ENCODE data around the gene ETAA1.

ETAA1 gene

DNA sequence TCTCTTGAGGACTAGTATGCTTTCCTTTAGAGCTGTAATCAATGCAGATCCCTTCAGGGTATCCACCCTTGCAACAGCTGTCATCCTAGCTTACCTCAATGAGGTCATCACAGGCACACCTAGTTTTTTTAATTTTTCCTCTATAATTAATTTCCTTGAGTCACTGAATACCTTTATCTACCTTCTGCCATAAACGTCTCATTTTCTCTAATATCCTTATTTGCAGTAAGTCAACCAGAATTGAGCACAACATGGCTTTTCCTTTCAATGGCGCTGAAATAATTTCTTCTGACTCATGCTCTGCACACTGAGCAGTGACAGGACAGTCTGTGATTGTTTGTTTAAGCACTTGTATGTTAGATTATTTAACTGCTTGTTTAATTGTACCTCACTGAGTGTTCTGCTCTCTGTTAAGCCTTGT is 49.4 kb downstream of the ETAA1 start:
- Histone ChIP-seq H3K4me2 (no peak overlapping the region), H3K27ac (no peak overlapping the region), H3K27me3 (ENCODE audit: insufficient read depth, low read depth) (no peaks in the 10 kb centered on the region)

DNA sequence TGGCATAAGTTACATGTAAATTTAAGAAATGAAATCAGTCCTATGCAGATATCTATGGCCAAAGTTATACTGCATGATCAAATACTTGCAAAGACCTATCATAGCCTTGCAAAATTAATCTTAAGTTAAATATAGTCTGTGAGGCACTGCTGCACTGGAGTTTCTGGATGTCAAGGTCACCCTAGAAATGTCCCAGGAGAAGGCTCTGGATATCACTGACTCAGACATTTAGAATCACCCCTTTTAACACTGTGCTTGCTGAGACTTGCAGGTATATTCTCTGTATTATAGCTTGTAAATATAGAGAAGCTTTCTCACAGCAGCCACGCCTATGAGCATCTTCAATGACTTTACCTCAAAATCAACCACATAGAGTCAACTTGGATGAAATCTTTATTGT is 51.5 kb downstream of the ETAA1 start:
- H3K27ac ChIP-seq = no peak overlapping the region
- H3K79me2 ChIP-seq (ENCODE audit: insufficient read depth, low read depth) = no peaks in the 10 kb centered on the region
- H3K27me3 ChIP-seq (ENCODE audit: insufficient read depth, low read depth) = no peaks in the 10 kb centered on the region
- TF ChIP-seq, protein P1, sequence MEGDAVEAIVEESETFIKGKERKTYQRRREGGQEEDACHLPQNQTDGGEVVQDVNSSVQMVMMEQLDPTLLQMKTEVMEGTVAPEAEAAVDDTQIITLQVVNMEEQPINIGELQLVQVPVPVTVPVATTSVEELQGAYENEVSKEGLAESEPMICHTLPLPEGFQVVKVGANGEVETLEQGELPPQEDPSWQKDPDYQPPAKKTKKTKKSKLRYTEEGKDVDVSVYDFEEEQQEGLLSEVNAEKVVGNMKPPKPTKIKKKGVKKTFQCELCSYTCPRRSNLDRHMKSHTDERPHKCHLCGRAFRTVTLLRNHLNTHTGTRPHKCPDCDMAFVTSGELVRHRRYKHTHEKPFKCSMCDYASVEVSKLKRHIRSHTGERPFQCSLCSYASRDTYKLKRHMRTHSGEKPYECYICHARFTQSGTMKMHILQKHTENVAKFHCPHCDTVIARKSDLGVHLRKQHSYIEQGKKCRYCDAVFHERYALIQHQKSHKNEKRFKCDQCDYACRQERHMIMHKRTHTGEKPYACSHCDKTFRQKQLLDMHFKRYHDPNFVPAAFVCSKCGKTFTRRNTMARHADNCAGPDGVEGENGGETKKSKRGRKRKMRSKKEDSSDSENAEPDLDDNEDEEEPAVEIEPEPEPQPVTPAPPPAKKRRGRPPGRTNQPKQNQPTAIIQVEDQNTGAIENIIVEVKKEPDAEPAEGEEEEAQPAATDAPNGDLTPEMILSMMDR (conservative IDR thresholded peaks at IDR 0.05; ENCODE audit: low read depth, low read length) = no peak
- H2AFZ ChIP-seq (ENCODE audit: low read depth) = no peak overlapping the region
- no peak overlapping the region for H3K4me3 ChIP-seq (IDR thresholded peaks at IDR 0.05; ENCODE audit: insufficient read depth, low read depth, low read length)
- no peaks in the 10 kb centered on the region for H4K20me1 ChIP-seq (ENCODE audit: insufficient read depth)
- H3K4me1 ChIP-seq (ENCODE audit: low read depth, poor library complexity, severe bottlenecking) = no peaks in the 10 kb centered on the region
- H3K9ac ChIP-seq = no peak overlapping the region
- H3K4me2 ChIP-seq = no peak overlapping the region
- no peaks in the 10 kb centered on the region for H3K36me3 ChIP-seq (ENCODE audit: insufficient read depth)

More for the DNA sequence above, 49.4 kb downstream of the ETAA1 start:
- Histone ChIP-seq H4K20me1 (ENCODE audit: insufficient read depth) (no peaks in the 10 kb centered on the region), H3K4me1 (ENCODE audit: low read depth, poor library complexity, severe bottlenecking) (no peaks in the 10 kb centered on the region), H3K4me3 (IDR thresholded peaks at IDR 0.05; ENCODE audit: insufficient read depth, low read depth, low read length) (no peak overlapping the region), H3K36me3 (ENCODE audit: insufficient read depth) (no peaks in the 10 kb centered on the region), H3K79me2 (ENCODE audit: insufficient read depth, low read depth) (no peaks in the 10 kb centered on the region), H3K9ac (no peak overlapping the region), H2AFZ (ENCODE audit: low read depth) (no peak overlapping the region)
- TF ChIP-seq, protein P1 (conservative IDR thresholded peaks at IDR 0.05; ENCODE audit: low read depth, low read length) = no peak

- H3K27me3 ChIP-seq (ENCODE audit: insufficient read depth, low read depth) = no peaks in the 10 kb centered on the region
- H3K4me2 ChIP-seq = no peak overlapping the region
- H3K27ac ChIP-seq = no peak overlapping the region
Measured at GRCh38 chr2:67451086-67451832, 54.1 kb downstream of the ETAA1 start.

DNA sequence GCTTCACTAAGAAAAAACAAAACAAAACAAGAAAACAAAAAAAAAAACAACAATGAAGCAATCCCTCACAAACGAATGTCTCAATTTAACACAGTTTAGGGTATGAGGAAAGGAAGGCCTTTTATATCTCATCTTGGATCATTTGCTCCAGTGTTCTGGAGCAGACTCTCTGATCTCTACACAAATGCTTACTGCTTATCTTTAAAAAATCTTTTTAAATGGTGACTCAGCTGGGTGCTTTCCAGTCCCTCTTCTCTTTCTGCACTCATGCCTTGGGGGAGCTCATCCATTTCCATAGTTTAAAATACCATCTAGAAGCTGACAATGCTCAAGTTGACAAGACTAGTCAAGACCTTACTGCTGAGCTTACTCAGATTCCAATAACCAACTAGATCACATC is 56.2 kb downstream of the ETAA1 start:
- Histone ChIP-seq H3K9ac (no peak overlapping the region), H3K27me3 (ENCODE audit: insufficient read depth, low read depth) (no peaks in the 10 kb centered on the region), H3K4me1 (ENCODE audit: low read depth, poor library complexity, severe bottlenecking) (no peaks in the 10 kb centered on the region), H3K4me2 (no peak overlapping the region), H3K4me3 (IDR thresholded peaks at IDR 0.05; ENCODE audit: insufficient read depth, low read depth, low read length) (no peak overlapping the region), H3K79me2 (ENCODE audit: insufficient read depth, low read depth) (no peaks in the 10 kb centered on the region), H2AFZ (ENCODE audit: low read depth) (no peak overlapping the region), H4K20me1 (ENCODE audit: insufficient read depth) (no peaks in the 10 kb centered on the region), H3K27ac (no peak overlapping the region), H3K36me3 (ENCODE audit: insufficient read depth) (no peaks in the 10 kb centered on the region)
- TF ChIP-seq, protein P1 (conservative IDR thresholded peaks at IDR 0.05; ENCODE audit: low read depth, low read length) = no peak

More at GRCh38 chr2:67451086-67451832, 54.1 kb downstream of the ETAA1 start:
- Histone ChIP-seq H3K79me2 (ENCODE audit: insufficient read depth, low read depth) (no peaks in the 10 kb centered on the region), H3K9ac (no peak overlapping the region), H3K36me3 (ENCODE audit: insufficient read depth) (no peaks in the 10 kb centered on the region), H2AFZ (ENCODE audit: low read depth) (no peak overlapping the region), H3K4me1 (ENCODE audit: low read depth, poor library complexity, severe bottlenecking) (no peaks in the 10 kb centered on the region), H4K20me1 (ENCODE audit: insufficient read depth) (no peaks in the 10 kb centered on the region), H3K4me3 (IDR thresholded peaks at IDR 0.05; ENCODE audit: insufficient read depth, low read depth, low read length) (no peak overlapping the region)
- TF ChIP-seq, protein P1 (conservative IDR thresholded peaks at IDR 0.05; ENCODE audit: low read depth, low read length) = no peak

Data from KMS-11 (cell line).